ENCODE measurements around the gene TPRG1.

Gene TPRG1

GRCh38 chr3:189286188-189286587 is 114.4 kb downstream of the TPRG1 start:
- DNase-seq: no peak

GRCh38 chr3:189286916-189287315 is 115.1 kb downstream of the TPRG1 start:
- no peak for DNase-seq

GRCh38 chr3:189288348-189289235 is 116.8 kb downstream of the TPRG1 start:
- DNase-seq: no peak

GRCh38 chr3:189289251-189289650 is 117.5 kb downstream of the TPRG1 start:
- DNase-seq: no peak

- no peak for DNase-seq
Measured at GRCh38 chr3:189292667-189293484, 121.1 kb downstream of the TPRG1 start.

- DNase-seq: no peak
Measured at GRCh38 chr3:189294649-189295048, 122.9 kb downstream of the TPRG1 start.

GRCh38 chr3:189295089-189295488 is 123.3 kb downstream of the TPRG1 start:
- DNase-seq: no peak

GRCh38 chr3:189297932-189298331 is 126.2 kb downstream of the TPRG1 start:
- no peak for DNase-seq

GRCh38 chr3:189298469-189299375 is 127.0 kb downstream of the TPRG1 start:
- no peak for DNase-seq

- no peak for DNase-seq
Measured at GRCh38 chr3:189300345-189300744, 128.6 kb downstream of the TPRG1 start.

GRCh38 chr3:189301479-189301878 is 129.7 kb downstream of the TPRG1 start:
- no peak for DNase-seq

- DNase-seq: no peak
Measured at GRCh38 chr3:189303584-189303983, 131.8 kb downstream of the TPRG1 start.

GRCh38 chr3:189304465-189305351 is 132.9 kb downstream of the TPRG1 start:
- no peak for DNase-seq

- no peak for DNase-seq
Measured at GRCh38 chr3:189305412-189305811, 133.6 kb downstream of the TPRG1 start.

GRCh38 chr3:189307963-189308362 is 136.2 kb downstream of the TPRG1 start:
- DNase-seq: no peak

GRCh38 chr3:189308608-189309007 is 136.8 kb downstream of the TPRG1 start:
- no peak for DNase-seq

GRCh38 chr3:189309400-189309975 is 137.7 kb downstream of the TPRG1 start:
- no peak for DNase-seq

GRCh38 chr3:189311521-189311920 is 139.8 kb downstream of the TPRG1 start:
- no peak for DNase-seq

GRCh38 chr3:189312866-189313265 is 141.1 kb downstream of the TPRG1 start:
- DNase-seq: no peak

- no peak for DNase-seq
Measured at GRCh38 chr3:189316296-189317019, 144.7 kb downstream of the TPRG1 start.

- no peak for DNase-seq
Measured at GRCh38 chr3:189317911-189318310, 146.1 kb downstream of the TPRG1 start.

Data from effector CD8-positive, alpha-beta T cell (primary cell).